Activated T-cell treated with anti-CD3 and anti-CD28 coated beads, Interleukin-2, amount 50 U/mL, for 1 hour (primary cell): ENCODE results near the gene ZNHIT2.

Experiments used
- DNase-seq: peaks from one replicate; pipeline ENCODE4 v3.0.0-alpha.2; 2020

Gene ZNHIT2

DNA sequence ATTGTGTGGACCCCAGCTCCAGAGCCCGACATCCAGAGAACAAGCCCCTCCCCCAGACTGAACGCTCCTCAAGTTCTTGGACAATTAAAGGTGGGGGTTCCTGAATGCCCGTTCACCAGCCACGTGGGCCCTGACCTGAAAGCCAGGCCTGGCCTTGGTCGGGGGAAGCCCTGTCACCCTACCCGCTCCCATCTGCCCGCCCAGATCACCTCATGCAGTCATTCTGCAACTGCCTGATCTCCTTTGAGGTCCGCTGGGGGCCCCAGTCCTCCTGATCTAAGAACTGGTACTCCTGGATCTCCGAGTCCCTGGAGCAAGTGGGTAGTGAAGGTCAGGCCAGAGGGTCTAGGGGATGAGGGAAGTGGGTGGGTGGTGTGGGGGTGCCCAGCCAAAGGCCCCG, 50.1 kb downstream of the ZNHIT2 start:
- no peak for DNase-seq

- DNase-seq, result no peak
Measured at GRCh38 chr11:65066805-65067291, 50.7 kb downstream of the ZNHIT2 start.
